Lower lobe of right lung (tissue), 2 donors: Measurements from ENCODE around the gene FADS6. TPM values are rescaled to one million over a fixed set of nuclear protein-coding genes. Genes with fewer than 3 reads are reported as not detected.
"Not testable (repeated sequence)": the region's sequence is repeated elsewhere in the genome, so short reads cannot be mapped to it uniquely, and the experiment has no call there.

Experiments
- ATAC-seq, 2 donors: fragments of 200-7000 bp; cut with Tn5 transposase; one replicate each; pipeline ENCODE4 v1.9.1; 2020 to 2022; ENCODE audit warnings: mild to moderate bottlenecking in 2 of 2, moderate library complexity in 2 of 2
- DNase-seq: peaks from one replicate; pipeline ENCODE4 v3.0.0-alpha.2; 2020
- H3K27ac ChIP-seq: fragments of 200-600 bp; one replicate; pipeline ENCODE4 v1.8.0; 2022
- H3K27me3 ChIP-seq: fragments of 200-600 bp; one replicate; pipeline ENCODE4 v1.8.0; 2022; ENCODE audit warnings: low read depth
- H3K36me3 ChIP-seq: fragments of 200-600 bp; one replicate; pipeline ENCODE4 v1.8.0; 2022; ENCODE audit warnings: mild to moderate bottlenecking
- H3K4me1 ChIP-seq: fragments of 200-600 bp; one replicate; pipeline ENCODE4 v1.8.0; 2022
- H3K4me3 ChIP-seq: fragments of 200-600 bp; one replicate; pipeline ENCODE4 v1.8.0; 2022; ENCODE audit warnings: mild to moderate bottlenecking
- H3K9me3 ChIP-seq: fragments of 200-600 bp; one replicate; pipeline ENCODE4 v1.8.0; 2022
- intact Hi-C: fragments of 100-400 bp; cut with DNase I; formaldehyde crosslinking; loops from one replicate; pipeline ENCODE4 v1.11.0; 2022
- total RNA-seq: library from RNA; stranded (reverse); fragmentation: NEBNext Ultra II Directional; extraction: Animal tissue kit (Norgen Biotek cat#: 25700); gene quantifications from one replicate; pipeline ENCODE4 v1.2.1, GENCODE V29; 2021
- TF ChIP-seq, protein P1 (sequence below): fragments of 200-600 bp; IDR thresholded peaks from one replicate; pipeline ENCODE4 v1.8.0; 2022; ENCODE audit warnings: antibody characterized with exemption, mild to moderate bottlenecking
- donor health status: DM: no; HTN: yes; CAD: no; lungs with severe emphysema.

Gene FADS6
- total RNA-seq, 1 donor from 2014 or later: not detected

DNA sequence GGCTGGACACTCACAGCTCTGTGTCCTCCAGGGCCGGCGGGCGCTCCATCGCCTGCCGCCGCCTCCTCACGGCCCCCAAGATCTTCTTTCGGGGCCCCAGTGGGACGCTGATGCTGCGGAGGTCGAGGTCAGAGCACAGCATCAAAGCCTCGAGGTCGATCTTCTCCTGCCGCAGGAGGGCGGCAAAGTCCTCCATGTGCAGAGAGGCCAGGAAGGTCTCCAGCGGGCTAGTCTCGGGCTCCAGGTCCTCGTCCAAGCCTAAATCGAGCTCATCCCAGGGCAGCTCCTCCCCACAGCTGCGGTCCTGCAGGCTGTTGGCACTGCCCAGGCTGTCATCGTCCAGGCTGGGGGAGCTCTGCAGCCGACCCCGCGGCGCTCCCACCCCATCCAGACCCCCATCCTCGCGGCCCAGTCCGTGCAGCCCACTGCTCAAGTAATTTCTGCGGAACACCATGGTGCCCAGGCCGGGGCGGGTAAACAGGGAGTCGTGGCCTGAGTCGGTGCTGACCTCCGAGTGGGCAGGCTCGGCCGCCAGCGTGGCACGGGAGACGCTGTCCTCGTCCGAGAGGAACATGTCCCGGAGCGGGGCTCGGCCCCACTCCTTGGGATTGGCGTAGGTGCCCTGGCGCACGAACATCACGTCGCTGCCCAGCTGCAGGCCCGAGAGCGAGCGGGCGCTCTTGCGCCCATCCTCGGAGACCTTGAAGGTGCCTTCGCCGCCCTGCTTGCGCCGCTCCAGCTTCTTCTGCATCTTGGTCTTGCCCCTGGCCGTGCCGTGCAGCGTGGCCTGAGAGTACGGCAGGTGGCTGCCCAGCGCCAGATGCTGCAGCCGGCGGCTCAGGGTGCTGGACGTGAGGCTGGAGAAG, 26.2 kb upstream of the FADS6 start:
- Histone ChIP-seq H3K4me1 (peaks cover 21% of the 10 kb centered on the region), H3K9me3 (no peaks in the 10 kb centered on the region), H3K36me3 (no peaks in the 10 kb centered on the region), H3K4me3 (no peak overlapping the region), H3K27me3 (peaks cover 66% of the 10 kb centered on the region), H3K27ac (no peak overlapping the region)
- ATAC-seq: no peak
- intact Hi-C loops: no loop called here
- no peak for DNase-seq
- TF ChIP-seq, protein P1, sequence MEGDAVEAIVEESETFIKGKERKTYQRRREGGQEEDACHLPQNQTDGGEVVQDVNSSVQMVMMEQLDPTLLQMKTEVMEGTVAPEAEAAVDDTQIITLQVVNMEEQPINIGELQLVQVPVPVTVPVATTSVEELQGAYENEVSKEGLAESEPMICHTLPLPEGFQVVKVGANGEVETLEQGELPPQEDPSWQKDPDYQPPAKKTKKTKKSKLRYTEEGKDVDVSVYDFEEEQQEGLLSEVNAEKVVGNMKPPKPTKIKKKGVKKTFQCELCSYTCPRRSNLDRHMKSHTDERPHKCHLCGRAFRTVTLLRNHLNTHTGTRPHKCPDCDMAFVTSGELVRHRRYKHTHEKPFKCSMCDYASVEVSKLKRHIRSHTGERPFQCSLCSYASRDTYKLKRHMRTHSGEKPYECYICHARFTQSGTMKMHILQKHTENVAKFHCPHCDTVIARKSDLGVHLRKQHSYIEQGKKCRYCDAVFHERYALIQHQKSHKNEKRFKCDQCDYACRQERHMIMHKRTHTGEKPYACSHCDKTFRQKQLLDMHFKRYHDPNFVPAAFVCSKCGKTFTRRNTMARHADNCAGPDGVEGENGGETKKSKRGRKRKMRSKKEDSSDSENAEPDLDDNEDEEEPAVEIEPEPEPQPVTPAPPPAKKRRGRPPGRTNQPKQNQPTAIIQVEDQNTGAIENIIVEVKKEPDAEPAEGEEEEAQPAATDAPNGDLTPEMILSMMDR: no peak

DNA sequence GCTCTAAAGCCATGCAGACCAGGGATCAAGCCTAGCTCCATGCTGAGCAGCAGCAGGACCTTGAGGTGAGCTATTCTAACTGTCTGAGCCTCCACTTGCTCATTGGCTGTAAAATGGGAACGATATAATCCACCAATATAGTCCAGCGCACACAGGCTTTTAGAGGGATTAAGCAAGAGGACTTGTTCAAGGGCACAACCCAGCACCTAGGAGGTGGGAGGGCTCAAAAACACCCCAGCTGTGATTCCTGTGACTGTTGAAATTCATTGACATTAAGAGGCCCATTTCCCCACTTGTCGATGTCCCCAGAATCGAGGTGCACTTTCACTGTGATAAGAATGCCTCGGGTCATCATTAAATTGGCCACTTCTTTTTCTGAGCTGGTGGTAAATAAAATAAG, 25.5 kb upstream of the FADS6 start:
- DNase-seq (no peak), ATAC-seq (no peak)
- H3K36me3 ChIP-seq: no peaks in the 10 kb centered on the region
- no peaks in the 10 kb centered on the region for H3K9me3 ChIP-seq
- H3K4me3 ChIP-seq: no peak overlapping the region
- peaks cover 59% of the 10 kb centered on the region for H3K27me3 ChIP-seq
- H3K4me1 ChIP-seq: peaks cover 13% of the 10 kb centered on the region
- TF ChIP-seq, protein P1: no peak
- intact Hi-C loops: no loop called here
- no peak overlapping the region for H3K27ac ChIP-seq

DNA sequence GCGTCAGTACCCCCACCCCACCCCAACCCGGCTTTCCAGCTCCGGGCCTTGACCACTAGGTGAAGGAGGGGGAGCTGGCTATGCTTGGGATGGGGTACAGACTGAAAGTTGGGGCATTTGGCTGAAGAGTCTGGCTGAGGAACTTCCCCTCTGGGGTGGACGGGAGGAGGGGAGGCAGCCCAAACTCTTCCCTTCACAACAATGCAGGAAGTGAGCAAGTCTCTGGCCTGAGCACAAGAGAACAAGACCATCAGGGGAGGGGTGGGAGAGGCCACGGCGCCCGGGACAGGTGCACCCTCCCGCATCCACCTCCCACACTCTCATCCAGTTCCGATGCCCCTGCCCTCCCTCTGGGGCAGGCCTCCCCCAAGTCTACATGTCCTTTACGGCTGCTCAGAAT, 24.0 kb upstream of the FADS6 start:
- Histone ChIP-seq H3K9me3 (no peaks in the 10 kb centered on the region), H3K4me3 (no peak overlapping the region), H3K27ac (no peak overlapping the region), H3K36me3 (no peaks in the 10 kb centered on the region), H3K4me1 (no peaks in the 10 kb centered on the region), H3K27me3 (peaks cover 44% of the 10 kb centered on the region)
- intact Hi-C loops: no loop called here
- peak in 1 of 2 donors; percentile 47 for ATAC-seq
- DNase-seq: no peak
- TF ChIP-seq, protein P1: no peak

DNA sequence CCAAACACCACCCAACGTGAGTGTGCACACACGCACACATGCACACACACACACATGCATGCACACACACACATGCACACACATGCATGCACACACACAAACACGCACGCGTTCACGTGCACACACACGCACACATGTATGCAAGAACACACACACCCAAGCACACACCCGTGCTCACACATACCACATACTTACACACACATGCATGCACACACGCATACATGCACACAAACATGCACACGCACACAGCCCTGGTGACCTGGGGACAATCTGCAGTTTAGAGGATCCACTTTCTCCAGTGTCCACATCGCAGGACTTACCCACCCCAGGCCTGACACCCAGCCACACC, 23.4 kb upstream of the FADS6 start:
- Histone ChIP-seq H3K27me3 (peaks cover 38% of the 10 kb centered on the region), H3K27ac (no peak overlapping the region), H3K36me3 (no peaks in the 10 kb centered on the region), H3K9me3 (no peaks in the 10 kb centered on the region), H3K4me3 (no peak overlapping the region), H3K4me1 (no peaks in the 10 kb centered on the region)
- TF ChIP-seq, protein P1: no peak
- no peak for ATAC-seq
- intact Hi-C loops: no loop called here
- DNase-seq: no peak

DNA sequence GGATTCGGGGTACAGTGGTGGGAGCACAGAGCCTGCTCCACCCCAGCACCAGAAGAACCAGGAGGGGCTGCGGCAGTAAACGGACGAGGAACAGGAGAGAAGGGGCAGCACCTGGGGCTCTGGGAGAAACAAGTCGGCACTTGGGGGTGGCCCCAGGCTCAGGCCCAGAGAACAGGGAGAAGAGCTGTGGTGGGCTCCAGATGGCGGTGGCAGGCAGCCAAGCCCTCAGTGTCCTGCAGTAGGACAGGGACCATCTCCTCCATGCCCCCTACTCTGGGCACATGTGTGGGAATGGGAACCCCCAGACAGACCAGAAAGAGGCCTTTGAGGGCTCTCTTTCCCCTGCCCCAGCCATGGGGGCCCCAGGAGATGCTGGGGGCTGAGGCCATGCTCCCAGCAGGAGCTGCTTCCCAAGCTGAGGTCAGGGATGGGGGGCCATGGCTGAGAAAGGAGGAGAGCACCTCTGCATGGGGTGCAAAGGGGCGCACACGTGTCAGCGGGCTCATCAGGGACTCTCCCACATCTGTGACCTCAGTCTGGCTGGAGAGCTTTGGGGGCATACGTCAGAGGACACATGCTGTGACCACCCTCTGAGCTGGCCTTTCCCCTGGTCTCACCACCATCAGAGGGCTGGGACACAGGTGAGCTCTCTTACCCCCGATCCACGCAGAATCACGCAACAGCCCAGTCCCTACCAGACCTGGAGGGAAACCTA, 22.9 kb upstream of the FADS6 start:
- Histone ChIP-seq H3K36me3 (no peaks in the 10 kb centered on the region), H3K4me3 (no peak overlapping the region), H3K27me3 (peaks cover 33% of the 10 kb centered on the region), H3K27ac (no peak overlapping the region), H3K9me3 (no peaks in the 10 kb centered on the region), H3K4me1 (no peaks in the 10 kb centered on the region)
- no peak for DNase-seq
- intact Hi-C loops: no loop called here
- TF ChIP-seq, protein P1: no peak
- no peak for ATAC-seq

DNA sequence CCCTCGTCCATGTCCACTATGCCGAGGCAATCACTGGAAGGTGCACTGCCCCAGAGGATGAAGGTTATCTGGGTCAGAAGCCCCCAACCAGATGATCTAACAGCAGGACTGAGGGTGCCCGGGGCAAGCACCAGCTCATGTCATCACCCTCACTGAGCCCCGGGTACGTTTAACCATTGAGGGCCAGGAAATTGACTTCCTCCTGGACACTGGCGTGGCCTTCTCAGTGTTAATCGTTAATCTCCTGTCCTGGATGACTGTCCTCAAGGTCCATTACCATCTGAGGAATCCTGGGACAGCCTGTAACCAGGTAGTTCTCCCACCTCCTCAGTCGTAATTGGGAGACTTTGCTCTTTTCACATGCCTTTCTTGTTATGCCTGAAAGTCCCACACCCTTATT, 18.0 kb upstream of the FADS6 start:
- H3K9me3 ChIP-seq, H3K4me1 ChIP-seq, intact Hi-C loops, DNase-seq, H3K27ac ChIP-seq, ATAC-seq, H3K4me3 ChIP-seq, H3K36me3 ChIP-seq: not testable (repeated sequence)
- peaks cover 12% of the 10 kb centered on the region for H3K27me3 ChIP-seq

DNA sequence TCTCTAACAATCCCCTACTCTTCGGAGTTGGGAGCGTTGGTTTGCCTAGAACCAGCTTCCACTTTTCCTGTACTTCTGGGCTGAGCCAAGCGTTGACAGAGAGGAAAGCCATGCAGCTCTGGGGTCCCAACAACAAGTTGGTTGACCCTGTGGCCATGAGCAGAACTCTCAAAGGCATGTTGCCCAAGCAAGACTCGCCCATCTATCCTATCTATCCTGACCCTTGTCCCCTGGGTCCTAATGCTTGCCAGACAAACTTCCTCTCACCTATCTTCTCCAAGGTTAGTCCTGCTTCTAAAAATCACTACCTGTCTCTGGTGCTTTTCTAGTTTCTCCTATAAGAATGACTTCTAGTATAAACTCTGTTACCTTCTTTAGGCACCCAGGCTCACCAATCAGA, 15.7 kb upstream of the FADS6 start:
- intact Hi-C loops, H3K9me3 ChIP-seq, H3K27me3 ChIP-seq, DNase-seq, H3K4me1 ChIP-seq, H3K36me3 ChIP-seq, H3K4me3 ChIP-seq, ATAC-seq, H3K27ac ChIP-seq: not testable (repeated sequence)
